Activated CD8-positive, alpha-beta memory T cell treated with anti-CD3 and anti-CD28 coated beads, Interleukin-2, amount 50 U/mL, for 48 hours (primary cell): ENCODE data around the gene SLX9.
A peak's percentile ranks its signal among the peaks of the same experiment; 100 is the strongest.

ENCODE experiments used
- DNase-seq: peaks from one replicate; pipeline ENCODE4 v3.0.0-alpha.2; 2020

Gene SLX9

DNA sequence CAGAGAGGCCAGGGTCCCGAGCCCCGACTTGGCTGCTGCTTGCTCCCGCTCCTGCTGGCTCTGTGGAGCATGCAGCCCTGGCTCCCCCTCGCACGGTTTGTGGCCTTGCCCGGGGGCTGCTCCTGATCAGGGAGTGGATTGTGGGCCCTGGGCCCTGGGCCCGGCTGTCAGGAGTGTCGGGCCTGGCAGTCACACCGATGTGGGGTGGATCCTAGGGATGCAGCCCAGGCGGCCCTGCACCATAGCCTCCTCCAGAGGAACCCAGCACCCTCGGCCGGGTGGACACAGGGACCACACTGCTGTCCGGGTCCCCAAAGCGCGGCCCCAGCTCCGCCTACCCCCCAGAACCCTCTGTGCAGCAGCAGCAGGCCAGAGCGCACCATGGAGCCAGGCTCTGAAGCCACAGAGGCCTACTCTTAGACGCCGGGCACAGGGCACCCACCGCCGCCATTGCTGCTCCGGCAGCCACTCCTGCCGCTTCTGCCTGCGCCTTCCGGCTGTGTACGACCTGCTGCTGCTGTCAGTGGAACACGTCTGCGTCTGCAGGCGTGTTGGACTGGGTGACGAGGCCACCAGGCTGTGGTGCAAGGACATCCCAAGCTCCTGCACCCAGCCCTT lies 9.4 kb downstream of the SLX9 start:
- DNase-seq: no peak

DNA sequence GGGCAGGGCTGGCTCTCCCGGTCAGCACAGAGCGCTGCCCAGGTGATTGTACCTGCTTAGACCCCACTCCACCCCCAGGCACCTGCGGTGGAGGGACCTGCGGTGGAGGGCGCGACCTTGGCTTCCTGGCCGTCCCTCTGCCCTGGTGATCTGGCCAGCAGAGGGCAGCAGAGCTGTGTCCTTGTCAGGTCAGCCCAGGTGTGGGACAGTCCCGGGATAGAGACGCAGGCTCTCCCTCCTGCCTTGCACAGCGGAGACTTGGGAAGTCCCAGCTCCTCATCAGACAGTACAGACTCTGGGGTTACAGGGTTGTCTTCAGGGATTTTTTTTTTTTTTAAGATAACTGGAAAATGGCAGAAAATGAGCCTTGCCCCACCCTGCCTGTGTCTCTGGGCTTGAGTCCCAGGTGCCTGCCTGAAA lies 10.0 kb downstream of the SLX9 start:
- peak; percentile 94 for DNase-seq

DNA sequence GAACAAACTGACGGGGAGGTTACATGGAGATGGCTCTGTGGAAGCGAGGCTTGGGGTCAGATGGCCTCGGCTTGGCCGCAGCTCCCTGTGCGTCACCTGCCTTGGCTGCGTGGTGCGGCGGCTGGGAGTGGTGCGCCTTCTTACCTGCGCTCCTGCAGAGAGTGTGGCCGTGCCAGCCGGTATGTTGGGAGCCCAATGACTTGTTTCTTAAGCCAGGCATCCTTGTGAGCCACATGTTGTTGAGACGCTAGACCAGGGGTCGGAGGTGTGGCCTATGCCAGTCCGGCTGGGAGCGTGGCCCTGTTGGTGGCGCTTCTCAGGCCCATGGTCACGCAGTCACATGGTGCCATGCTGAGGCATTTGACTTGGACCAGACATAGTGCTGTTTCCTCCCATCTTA lies 10.5 kb downstream of the SLX9 start:
- DNase-seq: no peak

DNA sequence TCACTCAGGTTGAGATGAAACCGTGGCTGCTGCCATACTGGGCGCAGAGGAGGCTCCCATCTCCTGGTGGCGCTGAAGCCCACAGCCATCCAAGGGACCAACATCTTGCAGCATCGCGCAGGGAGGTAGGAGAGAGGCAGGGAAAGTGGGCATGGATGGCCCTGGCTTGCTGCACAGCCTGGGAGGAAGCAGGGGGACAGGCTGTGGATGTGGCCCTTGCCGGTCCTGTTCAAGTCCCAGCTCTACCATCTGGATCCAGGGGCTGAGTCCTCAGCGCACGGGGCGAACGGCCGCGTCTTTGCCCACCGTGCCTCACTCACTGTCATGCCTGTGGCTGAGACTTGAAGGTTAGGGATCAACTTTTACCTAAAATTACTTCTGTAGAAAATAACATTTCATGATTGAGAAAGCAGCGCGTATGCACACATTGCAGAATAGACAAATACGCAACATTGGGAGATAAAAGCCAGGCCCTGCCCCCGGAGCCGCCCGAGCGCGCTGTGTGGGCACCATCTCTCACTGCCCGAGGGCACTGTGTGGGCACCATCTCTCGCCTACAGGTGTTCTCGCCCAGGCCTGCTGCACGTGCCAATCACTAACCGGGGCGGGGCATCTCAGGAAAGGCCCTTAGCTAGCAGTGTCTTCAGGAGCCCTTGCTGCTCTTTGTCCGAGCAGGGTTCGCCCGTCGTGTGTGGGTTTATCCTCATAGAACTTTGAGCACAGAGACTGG lies 11.5 kb downstream of the SLX9 start:
- DNase-seq: no peak

DNA sequence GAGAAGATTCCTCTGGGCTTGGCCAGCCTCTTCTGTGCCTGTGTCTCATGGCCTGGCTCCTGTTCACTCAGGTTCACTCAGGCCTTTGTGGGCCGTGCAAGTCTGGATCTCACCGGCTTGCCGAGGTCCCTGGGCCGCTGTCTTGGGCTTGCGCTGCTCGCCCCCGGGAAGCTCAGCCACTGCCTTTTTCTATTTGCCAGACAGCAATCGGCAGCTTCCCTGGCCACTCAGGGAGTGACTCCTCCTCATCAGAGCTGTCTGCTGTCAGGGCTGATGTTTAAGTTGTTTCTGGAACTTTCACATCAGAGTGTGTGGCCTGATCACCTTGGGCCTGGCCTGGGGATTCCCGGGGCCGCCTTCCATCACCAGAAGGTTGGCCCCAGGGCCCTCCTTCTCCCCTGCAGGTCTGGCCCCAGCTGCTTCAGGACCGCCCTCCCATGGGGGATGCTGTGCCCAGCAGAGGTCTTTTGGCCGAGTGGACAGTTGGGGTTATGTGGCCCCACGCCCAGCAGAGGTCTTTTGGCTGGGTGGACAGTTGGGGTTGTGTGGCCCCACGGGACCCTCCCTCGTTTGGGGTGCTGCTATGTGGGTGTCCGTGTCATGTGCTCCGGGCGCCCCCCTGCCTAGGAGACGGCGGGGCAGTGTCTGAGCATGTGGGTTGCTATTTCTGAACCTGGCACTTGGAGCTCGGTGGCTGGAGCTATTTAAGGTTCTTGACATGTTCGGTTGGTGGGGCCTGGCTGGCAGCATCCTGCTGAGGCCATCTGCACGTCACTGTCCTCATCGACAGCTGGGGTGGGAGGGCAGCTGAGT lies 12.5 kb downstream of the SLX9 start:
- DNase-seq: no peak

DNA sequence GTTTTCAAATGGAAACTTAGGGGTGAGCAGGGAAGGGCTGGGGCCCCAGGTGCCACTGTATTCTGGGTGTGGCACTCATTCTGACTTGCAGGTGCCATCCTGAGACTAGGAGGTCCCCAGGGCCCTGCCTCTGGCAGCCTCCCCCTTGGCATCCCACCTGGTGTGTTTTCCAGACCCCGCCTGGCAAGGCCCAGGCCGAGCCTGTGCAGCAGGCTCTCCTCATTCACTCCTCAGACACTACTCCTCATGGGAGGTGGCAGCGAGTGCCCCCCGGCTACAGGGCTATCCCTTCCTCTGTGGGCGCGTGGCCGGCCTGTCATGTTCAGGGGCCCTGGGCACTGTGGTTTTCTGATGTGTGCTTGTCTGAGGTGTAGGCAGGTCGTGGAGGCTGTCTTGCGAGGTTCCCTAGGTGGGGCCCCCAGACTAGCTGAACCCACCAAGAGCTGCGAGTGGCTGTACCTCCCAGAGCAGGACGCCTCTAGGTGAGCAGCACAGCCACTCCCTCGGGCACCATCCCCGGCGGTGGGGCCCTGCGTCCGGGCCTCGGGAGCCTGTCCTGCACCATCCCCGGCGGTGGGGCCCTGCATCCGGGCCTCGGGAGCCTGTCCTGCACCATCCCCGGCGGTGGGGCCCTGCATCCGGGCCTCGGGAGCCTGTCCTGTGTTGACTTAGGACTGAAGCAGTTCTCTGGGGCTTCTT lies 13.2 kb downstream of the SLX9 start:
- DNase-seq: no peak

DNA sequence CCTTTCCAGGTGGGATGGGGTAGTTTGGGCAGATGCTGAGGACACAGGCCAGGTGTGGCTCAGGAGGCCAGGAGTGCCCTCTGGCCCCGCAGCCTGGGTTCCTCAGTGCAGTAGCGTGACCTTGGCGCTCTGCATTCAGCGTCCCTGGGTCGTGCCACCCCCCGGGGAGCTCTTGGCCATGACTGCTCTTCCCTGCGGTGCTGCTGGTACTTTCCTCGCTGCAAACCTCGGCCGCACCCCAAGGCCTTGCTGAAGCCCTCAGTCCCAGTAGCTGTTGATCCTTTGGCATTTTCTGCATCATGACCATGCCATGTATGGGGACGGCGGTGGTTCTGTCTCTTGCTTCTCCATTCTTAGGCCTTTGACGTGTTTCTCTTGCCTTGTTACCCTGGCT lies 13.8 kb downstream of the SLX9 start:
- DNase-seq: no peak

DNA sequence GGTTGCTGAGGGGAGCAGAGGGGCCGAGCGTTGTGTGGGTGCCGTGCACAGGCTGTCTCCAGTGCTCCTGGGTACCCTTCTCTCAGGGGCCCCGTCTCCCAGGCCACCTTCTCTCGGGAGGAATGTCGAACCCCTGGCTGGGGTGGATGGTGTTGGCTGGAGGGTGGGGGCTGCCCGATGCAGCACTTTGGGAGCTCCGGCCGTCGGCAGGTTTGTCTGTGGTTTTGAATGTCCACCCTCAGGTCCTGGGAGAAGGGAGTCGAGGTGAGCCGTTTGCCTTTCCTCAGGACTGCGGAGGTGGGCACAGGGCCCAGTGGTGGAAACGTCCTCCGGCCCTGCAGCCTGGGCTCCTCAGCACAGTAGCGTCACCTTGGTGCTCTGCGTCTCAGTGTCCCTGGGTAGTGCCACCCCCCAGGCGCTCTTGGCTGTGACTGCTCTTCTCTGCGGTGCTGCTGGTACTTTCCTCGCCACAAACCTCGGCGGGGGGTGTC lies 14.5 kb downstream of the SLX9 start:
- no peak for DNase-seq

DNA sequence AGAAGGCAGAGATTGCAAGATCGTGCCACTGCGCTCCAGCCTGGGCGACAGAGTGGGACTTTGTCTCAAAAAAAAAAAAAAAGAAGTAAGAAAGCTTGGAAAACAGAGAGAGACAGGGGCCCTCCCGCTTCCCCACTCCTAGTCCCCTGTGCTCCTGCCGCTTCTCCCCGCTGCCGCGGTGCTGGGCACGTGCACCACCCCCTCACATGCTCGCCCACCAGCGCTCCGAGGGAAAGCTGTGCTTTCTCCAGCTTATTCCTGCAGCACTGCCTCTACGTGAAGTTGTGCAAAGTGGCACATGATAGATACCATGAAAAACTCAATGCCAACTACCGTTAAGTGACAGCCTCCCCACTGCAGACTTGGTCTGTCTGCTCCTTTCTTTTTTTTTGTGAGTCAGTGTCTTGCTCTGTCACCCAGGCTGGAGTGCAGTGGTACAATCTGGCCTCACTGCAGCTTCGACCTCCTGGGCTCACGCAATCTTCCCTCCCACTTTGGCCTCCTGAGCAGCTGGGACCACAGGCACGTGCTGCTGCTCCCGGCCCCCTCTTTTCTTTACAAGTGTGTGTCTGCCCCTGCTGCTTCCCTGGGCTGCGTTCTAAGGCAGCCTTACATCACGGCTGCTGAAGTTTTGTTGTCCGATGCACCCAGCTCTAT lies 15.4 kb downstream of the SLX9 start:
- no peak for DNase-seq

DNA sequence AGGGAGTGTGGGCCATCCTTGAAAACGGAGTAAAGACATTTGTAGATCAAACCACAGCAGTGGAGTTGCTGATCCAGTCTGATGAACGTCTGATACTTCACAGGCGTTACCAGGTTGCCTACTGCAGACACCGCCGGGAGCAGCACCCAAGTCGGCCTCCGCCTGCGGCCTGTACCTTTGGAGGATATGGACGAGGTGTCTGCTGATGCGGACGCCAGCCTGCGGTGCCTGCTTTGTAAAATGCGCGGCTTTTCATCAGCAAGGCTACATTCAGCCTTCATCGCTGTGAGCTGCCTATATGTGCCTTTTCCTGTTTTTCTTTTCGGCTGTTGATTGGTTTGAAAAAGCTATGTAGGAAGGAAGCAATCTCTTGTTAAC lies 16.0 kb downstream of the SLX9 start:
- no peak for DNase-seq

DNA sequence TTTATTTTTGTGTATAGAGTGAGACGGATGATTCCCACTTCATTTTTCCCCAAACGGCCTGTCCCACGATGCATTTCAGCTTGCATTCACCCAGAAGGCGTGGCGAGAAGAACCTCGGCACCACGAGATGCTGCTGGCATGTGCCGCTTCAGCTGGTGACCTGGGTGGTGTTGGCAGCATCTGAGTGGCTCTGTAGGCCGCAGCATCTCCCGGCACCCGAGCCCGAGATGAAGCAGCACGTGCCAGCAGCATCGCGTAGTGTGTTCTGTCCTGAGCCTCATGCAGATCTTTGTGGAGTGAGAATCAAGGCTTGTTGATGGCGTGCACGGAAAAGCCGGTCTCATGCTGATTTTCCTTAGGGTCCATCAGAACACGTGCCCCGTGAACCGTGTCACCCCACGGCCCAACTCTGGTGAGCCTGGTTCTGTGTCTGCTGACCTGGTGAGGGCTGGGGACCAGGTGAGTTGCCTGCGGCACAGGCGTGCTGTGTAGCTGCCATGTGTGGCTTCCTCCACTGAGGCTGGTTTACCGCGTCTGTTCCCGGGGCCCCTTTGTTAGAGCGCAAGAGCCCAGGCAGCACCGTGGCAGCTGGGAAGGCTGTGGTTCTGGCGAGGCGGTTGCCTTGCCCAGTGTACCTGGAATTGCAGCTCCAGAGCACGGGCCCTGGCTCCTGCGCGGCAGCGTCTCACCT lies 16.7 kb downstream of the SLX9 start:
- DNase-seq: no peak

DNA sequence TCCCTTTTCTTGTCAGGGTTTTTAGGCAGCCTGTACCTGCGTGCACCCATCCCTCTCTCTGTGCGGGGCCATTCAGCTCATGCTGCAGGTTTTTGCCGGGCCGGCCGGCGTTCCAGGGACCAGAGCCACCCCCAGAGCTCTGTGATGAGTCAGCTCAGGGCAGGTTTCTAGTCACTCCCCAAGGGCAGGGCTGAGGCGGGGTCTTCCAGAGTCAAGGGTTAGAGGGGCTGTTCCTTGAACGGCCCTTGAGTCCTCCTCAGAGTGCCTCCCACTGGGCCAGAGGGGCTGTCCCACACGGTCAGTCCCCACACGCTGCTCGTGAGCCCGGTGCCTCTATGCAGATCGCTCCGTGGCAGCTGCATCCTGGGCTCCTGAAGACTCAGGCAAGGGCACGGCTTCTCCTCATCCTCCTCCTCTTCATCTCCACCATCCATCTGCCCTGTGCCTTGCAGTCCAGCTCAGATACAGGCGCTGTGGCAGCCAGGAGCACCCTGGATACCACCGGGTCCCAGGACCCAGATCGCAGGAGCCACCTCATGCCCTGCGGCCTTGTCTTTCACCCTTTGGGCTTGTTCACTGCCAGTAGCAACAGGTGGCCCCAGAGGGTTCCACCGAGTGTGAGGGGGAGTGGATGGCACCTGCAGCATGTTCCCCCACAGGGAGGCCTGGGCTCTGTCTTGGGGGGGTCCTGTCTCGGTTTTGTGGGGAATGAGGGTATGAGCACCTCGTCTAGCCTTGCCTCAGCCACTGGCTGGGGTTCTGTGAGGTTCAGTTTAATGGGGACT lies 17.4 kb downstream of the SLX9 start:
- DNase-seq: no peak

DNA sequence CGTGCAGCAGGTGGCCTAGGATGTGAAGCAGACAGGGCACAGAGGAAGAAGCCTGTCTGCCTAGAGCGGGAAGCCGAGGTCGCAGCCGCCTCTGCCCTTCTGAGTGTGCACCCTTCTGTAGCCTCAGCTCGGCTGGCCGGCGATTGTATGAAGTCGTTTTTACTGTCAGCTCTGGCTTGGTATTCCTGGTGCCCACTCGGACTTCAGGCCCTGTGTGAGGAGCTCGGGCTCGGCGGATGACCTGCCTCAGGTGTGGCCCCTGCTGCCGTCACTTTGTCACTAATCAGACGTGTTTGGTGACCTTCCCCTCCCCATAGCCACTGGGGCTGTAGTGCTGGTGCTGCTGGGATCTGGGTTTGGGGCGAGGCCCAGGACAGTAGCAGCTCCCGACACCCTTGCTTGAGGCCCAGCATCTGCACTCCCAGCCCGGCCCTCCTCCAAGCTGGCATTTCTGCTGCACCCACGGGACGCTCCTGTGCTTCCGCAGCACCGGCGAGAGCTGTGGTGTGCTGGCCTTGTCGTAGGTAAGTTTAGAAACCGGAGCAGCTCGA lies 18.1 kb downstream of the SLX9 start:
- no peak for DNase-seq

DNA sequence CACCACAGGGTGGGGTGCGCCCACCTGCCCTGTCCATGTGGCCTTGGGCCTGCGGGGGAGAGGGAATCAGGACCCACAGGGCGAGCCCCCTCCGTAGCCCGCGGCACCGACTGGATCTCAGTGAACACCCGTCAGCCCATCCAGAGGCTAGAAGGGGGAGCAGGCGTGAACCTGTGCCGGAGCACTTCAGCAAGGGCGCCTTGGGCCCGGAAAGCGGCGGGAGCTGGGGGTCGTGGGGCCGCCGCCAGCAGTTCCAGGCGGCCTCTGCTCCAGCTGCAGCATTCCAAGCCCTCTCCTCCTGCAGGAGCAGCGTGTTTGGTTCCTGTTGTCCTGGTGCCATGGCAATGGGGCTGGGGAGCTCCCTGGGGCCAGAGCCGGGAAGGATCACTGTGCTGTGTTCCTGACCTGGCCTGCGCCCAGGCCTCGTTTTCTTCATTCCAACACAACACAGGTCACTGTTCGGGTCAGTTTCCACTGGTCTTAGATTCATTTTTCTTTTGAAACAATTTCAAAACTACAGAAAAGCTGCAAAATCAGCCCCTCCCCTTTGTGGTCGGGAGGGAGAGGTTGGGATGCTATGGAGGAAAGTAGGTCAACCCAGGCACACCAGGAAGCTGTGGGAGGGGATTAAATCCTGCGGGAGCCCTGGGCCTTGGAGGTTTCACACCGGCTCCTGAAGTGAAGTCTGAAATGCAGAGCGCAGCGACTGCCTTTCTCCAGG lies 18.8 kb downstream of the SLX9 start:
- no peak for DNase-seq

DNA sequence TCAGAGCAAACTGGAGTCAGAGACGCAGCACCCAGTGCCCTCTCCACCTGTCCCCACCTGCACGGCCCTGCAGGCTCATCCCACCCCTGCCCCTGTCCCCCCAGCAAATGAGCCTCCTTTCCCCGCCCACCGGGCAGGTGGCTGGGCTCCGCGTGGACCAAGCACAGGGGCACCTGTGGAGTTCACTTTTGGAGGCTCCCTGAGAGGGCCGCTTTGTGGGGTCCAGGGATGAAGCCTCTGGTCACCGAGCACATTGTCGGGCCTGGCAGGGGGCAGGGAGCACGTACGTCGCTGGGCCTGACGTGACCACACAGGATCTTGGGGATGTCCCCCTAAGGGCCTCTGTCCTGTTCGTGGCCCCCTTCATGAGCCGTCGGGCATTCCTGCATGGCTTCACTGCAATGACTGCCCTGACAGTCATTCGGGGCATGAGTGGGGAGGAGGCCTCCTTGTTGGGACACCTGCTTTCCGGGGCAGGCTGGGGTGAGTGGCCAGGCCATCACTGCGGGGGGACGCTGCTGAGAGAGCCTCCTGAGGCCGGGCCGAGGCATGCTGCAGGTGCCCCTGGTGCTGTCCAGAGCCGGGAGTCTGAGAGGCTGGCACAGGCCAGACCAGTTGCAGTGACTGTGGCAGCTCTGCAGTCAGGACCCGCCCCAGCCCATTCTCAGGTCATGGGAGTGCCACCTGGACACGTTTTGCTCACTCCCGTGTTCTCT lies 19.7 kb downstream of the SLX9 start:
- no peak for DNase-seq

DNA sequence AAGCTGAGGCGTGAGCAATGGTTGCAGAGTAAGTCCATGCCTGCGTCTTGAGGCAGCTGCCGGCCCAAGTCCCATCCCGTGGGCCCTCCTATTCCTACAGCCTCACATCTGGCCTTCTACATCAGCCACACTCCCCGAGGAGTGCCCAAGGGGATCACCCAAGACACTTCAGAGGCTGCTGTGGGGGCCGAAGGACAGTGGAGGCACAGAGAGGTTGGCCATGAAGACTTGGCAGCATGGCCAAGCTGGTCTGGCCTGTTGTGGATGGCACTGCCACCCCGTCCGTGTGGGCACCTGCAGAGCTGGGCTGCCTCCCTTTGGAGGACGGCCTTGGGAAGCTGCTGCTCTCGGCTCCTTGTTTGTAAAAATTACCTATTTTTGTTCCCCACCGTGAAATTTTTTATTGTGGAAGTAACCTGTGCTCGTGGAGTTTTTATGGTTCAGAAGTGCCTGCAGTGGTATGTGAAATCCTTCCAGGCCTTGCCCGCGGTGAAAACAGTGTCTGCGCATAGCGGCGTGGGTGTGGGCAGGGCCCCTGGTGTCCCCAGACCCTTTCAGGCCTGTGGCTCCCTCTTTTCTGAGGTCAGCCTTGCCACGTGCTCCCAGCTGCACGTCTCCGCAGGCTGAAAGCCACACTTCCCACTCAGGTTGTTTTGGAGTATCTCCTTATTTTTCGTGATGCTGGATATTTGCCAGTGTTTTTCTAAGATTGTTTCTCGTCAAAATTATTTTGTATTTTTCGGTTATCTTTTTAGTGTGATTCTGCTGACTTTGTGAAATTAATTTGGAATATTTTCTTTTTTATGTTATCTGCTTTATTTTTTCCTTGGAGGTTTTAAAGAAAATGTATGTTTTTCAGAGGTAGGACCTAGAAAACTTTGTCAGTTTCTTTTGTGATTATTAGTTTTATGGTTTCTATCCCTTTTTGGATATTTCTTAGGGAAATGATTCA lies 20.6 kb downstream of the SLX9 start:
- no peak for DNase-seq

DNA sequence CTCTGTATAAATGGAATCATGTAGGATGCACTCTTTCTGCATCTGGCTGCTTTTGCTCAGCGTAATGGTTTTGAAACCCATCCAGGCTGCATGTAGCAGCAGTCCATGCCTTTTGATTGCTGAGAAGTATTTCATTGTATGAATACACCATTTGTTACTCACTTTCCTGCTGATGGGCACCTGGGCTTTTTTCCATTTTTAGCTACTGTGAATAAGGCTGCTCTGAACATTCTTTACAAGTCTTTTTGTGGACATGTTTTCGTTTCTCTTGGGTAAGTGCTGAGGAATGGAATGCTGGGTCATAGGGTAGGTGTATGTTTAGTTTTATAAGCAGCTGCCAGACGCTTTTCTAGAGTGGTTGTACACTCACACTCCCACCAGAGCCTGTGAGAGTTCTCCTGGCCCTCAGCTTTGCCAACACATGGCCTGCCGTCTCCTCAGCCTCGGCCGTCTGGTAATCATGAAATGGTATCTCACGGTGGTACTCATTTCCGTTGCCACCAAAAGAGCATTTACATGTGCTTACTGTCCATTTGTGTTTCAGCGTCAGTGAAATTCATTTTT lies 22.7 kb downstream of the SLX9 start:
- DNase-seq: no peak

DNA sequence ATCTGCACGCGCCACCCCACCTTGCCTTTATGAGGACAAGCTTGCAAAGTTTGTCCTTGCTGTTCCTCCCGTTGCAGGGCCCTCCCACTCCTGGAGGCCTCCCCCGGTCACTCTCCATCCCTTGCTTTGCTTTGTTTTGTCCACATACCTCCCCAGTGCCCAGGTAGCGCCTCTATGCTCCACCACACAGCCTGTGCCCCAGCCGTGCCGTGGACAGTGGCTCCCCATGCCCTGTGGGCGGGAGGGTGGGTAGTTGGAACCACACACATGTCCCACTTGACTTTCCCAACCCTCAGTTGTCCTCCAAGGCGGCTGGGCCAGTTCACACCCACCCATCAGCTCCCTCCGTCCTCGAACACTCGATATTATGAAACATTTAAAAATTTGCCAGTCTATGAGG lies 24.6 kb downstream of the SLX9 start:
- no peak for DNase-seq
